Measurements from ENCODE around the gene NRROS.

DNA sequence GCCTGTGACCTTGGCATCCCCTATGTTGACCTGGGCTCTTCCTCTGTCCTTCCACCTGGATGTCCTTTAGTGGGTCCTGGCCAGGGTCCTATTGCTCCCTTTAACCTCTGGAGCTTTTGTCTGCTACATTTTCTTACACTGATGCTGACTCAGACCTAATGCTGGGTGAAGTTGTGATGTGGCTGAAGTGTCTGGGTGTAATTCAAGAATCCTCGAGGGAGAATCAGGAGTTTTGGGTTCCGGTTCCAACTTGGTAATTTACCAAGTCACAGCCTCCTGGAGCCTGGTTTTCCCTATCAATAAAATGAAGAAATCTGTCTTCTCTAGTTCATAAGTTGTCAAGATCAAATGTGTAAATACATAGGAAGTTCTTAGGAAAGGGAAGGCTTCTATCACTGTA, 46.9 kb downstream of the NRROS start:
- TF ChIP-seq GATA3 (IDR thresholded peaks at IDR 0.05; ENCODE audit: low read depth, low read length) (no peak), GATA2 (IDR thresholded peaks at IDR 0.05; ENCODE audit: low read depth, low read length) (no peak)

Data from SH-SY5Y (cell line).